Measurements from ENCODE around the gene AK4. TPM values are rescaled to one million over a fixed set of nuclear protein-coding genes. Genes with fewer than 3 reads are reported as not detected.

The AK4 gene
- polyA plus RNA-seq, 1 donor (not counting 4 experiments of a cell fraction or from before 2014, with no cell fraction given) = 90.0 TPM

DNA sequence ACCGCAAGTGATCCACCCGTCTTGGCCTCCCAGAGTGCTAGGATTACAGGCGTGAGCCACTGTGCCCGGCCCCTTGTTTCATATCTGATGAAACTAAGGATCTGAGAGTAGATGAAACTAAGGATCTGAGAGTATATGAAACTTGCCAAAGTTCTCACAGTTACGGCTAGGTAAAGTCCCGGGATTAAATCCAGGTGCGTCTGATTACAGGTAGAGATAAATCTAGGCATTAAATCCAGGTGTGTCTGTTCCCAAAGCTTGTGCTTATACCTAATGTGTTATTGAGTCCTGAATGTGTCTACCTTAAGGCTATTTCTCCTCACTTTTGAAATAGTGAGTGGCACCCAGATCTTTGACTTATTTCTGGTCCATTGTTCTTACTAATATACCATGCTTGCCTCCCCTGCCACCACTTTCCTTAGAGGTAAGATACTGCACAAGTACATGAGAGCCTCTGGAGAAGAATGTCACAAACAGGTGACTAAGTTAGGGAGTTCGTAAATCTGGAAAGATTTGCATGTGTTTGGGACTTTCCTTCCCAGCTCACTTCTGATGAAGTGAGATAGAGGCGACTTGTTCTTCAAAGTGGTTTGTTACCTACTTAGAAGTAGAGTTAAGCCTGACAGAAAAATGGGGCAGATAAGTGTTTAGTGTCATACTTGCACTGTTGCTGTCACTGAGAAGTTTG, 66.5 kb downstream of the AK4 start:
- Histone ChIP-seq H3K4me3 (ENCODE audit: control insufficient read depth in 2 of 3, extremely low read depth in 1 of 3, insufficient read depth in 2 of 3, low read depth in 1 of 3, low read length in 3 of 3) (no peak overlapping the region), H3K27ac (ENCODE audit: control insufficient read depth, insufficient read depth, low read length) (no peak overlapping the region), H3K27me3 (ENCODE audit: control insufficient read depth, extremely low read depth, insufficient read depth, low read length) (no peaks in the 10 kb centered on the region), H3K4me2 (ENCODE audit: control insufficient read depth, extremely low read depth, insufficient read depth, low read depth, low read length) (no peak overlapping the region), H2AFZ (ENCODE audit: control insufficient read depth, low read length) (no peak overlapping the region), H3K79me2 (ENCODE audit: control insufficient read depth, insufficient read depth, low read length) (peaks cover 12% of the 10 kb centered on the region), H4K20me1 (ENCODE audit: control insufficient read depth, extremely low read depth, insufficient read depth, low read length) (peaks cover 4% of the 10 kb centered on the region), H3K9me1 (ENCODE audit: control insufficient read depth, extremely low read depth, insufficient read depth, low read length) (no peaks in the 10 kb centered on the region), H3K9me3 (ENCODE audit: control insufficient read depth, low read depth, low read length) (no peaks in the 10 kb centered on the region), H3K36me3 (ENCODE audit: control insufficient read depth in 2 of 2, extremely low read depth in 1 of 2, insufficient read depth in 2 of 2, low read length in 2 of 2) (peaks cover 0 to 1% of the 10 kb centered on the region in 2 experiments), H3K9ac (ENCODE audit: control insufficient read depth, extremely low read depth, insufficient read depth, low read length) (no peak overlapping the region), H3K4me1 (ENCODE audit: control insufficient read depth, extremely low read depth, insufficient read depth, low read length) (no peaks in the 10 kb centered on the region)
- dilution Hi-C loops (cut with MboI; ENCODE audit: extremely low pct_ligation_motif_present, low sequenced_read_pairs) = no loop called here
- TF ChIP-seq EZH2 (IDR thresholded peaks at IDR 0.05; ENCODE audit: low read length) = no peak
- TF ChIP-seq, protein P1, sequence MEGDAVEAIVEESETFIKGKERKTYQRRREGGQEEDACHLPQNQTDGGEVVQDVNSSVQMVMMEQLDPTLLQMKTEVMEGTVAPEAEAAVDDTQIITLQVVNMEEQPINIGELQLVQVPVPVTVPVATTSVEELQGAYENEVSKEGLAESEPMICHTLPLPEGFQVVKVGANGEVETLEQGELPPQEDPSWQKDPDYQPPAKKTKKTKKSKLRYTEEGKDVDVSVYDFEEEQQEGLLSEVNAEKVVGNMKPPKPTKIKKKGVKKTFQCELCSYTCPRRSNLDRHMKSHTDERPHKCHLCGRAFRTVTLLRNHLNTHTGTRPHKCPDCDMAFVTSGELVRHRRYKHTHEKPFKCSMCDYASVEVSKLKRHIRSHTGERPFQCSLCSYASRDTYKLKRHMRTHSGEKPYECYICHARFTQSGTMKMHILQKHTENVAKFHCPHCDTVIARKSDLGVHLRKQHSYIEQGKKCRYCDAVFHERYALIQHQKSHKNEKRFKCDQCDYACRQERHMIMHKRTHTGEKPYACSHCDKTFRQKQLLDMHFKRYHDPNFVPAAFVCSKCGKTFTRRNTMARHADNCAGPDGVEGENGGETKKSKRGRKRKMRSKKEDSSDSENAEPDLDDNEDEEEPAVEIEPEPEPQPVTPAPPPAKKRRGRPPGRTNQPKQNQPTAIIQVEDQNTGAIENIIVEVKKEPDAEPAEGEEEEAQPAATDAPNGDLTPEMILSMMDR (optimal IDR thresholded peaks at IDR 0.05 in 1 of 3, IDR thresholded peaks at IDR 0.05 in 1 of 3, conservative IDR thresholded peaks at IDR 0.05 in 1 of 3; ENCODE audit: extremely low read depth in 1 of 3, insufficient read depth in 2 of 3, low read length in 3 of 3) = no peak
- DNase-seq (ENCODE audit: low read depth, low spot score) (no peak), FAIRE-seq (no peak)

DNA sequence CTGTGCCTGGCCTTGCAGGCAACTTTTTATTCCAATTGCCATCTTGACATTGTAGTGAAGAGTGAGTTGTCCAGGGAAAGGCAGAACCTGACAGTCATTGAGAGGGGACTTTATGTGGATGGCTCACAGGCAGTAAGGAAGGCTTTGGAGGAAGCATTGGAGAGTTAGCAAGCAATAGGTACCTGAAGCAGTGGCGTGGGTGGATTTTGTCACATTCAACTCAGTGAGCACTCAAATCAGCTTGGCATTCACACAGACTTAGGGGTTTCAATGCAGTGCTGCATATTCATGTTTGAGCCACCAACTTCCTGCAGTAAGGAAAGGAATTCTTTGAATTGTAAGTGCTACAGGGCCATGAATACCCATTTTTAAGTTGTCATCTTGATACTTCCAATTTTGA, 69.0 kb downstream of the AK4 start:
- no peaks in the 10 kb centered on the region for H3K27me3 ChIP-seq (ENCODE audit: control insufficient read depth, extremely low read depth, insufficient read depth, low read length)
- H3K4me1 ChIP-seq (ENCODE audit: control insufficient read depth, extremely low read depth, insufficient read depth, low read length) = no peaks in the 10 kb centered on the region
- H3K9me3 ChIP-seq (ENCODE audit: control insufficient read depth, low read depth, low read length) = no peaks in the 10 kb centered on the region
- no peak overlapping the region for H3K4me3 ChIP-seq (ENCODE audit: control insufficient read depth in 2 of 3, extremely low read depth in 1 of 3, insufficient read depth in 2 of 3, low read depth in 1 of 3, low read length in 3 of 3)
- peaks cover 10% of the 10 kb centered on the region for H3K79me2 ChIP-seq (ENCODE audit: control insufficient read depth, insufficient read depth, low read length)
- peaks cover 2% of the 10 kb centered on the region for H4K20me1 ChIP-seq (ENCODE audit: control insufficient read depth, extremely low read depth, insufficient read depth, low read length)
- H3K4me2 ChIP-seq (ENCODE audit: control insufficient read depth, extremely low read depth, insufficient read depth, low read depth, low read length) = no peak overlapping the region
- no peak overlapping the region for H3K27ac ChIP-seq (ENCODE audit: control insufficient read depth, insufficient read depth, low read length)
- DNase-seq (ENCODE audit: low read depth, low spot score) = no peak
- FAIRE-seq = no peak
- no peak overlapping the region for H2AFZ ChIP-seq (ENCODE audit: control insufficient read depth, low read length)
- H3K9ac ChIP-seq (ENCODE audit: control insufficient read depth, extremely low read depth, insufficient read depth, low read length) = no peak overlapping the region
- dilution Hi-C loops (cut with MboI; ENCODE audit: extremely low pct_ligation_motif_present, low sequenced_read_pairs) = no loop called here
- peaks cover 0 to 3% of the 10 kb centered on the region in 2 experiments for H3K36me3 ChIP-seq (ENCODE audit: control insufficient read depth in 2 of 2, extremely low read depth in 1 of 2, insufficient read depth in 2 of 2, low read length in 2 of 2)
- TF ChIP-seq, protein P1 (optimal IDR thresholded peaks at IDR 0.05 in 1 of 3, IDR thresholded peaks at IDR 0.05 in 1 of 3, conservative IDR thresholded peaks at IDR 0.05 in 1 of 3; ENCODE audit: extremely low read depth in 1 of 3, insufficient read depth in 2 of 3, low read length in 3 of 3) = no peak
- no peaks in the 10 kb centered on the region for H3K9me1 ChIP-seq (ENCODE audit: control insufficient read depth, extremely low read depth, insufficient read depth, low read length)

All from keratinocyte (primary cell).